HG03520 (cell line): ENCODE results near the gene AZIN2.
"Not testable (repeated sequence)": the region's sequence is repeated elsewhere in the genome, so short reads cannot be mapped to it uniquely, and the experiment has no call there.

Experiments
- ATAC-seq: cut with Tn5 transposase; IDR thresholded peaks from one replicate; pipeline ENCODE4 v1.9.1; 2021; ENCODE audit warnings: mild to moderate bottlenecking, moderate library complexity; ENCODE audit not compliant: unreplicated experiment

Gene AZIN2

DNA sequence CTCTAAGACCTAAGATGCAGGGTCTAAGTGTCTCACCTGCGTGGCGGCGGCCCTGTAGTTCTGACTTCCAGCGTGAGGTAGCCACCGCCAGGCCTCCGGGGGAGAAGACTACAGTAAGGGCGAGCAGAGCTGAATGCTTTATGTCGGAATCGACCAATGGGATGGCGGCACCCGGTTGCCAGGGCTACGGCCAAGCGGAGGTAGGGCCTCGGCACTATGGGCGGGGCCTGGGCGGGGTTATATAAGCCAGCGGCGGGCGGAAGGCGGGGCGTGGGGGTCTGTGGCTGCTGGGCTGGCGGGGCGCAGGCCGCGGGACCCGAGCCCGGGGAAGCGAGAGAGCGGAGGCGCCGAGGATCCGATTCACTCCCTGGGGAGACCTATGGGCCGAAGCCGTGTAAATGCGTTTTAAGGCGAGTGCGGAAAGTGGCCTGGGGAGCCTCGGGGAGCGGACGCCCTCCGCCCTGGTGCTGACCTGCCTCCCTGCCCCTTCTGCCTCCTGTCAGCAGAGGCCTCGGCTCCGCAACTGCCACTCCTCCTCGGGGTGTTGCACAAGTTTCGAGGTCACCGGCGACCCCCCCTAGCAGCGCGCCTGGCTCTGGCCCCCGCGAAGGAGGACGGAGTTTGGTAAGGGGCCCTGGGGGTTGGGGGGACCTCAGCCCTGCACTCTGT is at the start of gene AZIN2:
TSS of gene AZIN2 (plus strand) at position 269 of the 669 bp plus-strand sequence. CDS start 1,097 bp downstream, outside the sequence.
- peak; percentile 93 for ATAC-seq

DNA sequence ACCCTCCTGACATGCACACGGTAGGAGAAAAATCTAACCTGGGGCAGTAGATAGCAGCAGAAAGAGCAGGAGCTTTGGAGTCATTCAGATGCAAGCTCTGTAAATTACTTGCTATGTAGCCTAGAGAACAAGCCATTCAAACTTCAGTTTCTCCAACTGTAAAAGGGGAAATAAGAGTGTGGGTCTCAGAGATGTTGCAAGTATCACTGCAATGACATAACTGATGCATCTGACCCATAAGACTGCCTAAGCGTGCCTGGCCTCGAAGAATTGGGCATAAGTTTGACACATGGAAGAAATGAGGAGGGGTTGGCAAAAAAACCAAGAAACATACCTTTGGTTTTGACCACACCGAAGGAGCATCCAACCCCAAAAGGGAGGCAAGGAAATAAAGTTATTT is 49.4 kb upstream of the AZIN2 start:
- no peak for ATAC-seq

DNA sequence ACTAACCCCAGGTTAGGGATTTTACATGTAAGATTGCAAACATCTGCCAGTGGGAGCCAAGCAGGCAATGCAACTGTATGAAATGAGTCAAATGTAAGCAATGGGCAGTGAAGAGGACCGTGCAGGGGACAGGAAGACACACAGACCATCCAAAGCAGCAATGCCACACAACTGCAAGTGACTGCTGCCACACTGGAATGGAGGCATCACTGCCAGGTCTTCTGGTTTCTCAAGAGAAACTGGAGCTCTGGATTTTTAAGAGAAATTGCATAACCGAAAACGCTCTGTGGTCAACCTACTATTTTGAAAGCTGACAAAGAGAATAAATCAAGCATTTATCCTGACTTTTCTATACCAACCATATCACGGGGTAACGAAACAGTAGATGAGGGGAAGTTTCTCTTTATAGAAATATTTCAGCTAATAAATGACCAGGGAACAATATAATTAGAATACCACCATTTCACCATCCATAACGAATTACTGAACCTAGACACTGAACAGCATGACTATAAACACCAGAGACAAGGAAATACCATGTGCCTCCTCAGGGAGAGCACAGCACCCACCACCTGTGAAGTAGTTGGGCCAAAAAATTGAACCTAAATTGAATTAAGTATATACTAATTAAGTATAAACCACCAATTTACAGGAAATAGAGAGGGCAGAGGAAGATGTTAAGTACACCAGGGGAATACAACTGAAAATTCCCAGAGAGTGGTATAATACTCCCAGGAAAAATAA is 48.7 kb upstream of the AZIN2 start:
- no peak for ATAC-seq

DNA sequence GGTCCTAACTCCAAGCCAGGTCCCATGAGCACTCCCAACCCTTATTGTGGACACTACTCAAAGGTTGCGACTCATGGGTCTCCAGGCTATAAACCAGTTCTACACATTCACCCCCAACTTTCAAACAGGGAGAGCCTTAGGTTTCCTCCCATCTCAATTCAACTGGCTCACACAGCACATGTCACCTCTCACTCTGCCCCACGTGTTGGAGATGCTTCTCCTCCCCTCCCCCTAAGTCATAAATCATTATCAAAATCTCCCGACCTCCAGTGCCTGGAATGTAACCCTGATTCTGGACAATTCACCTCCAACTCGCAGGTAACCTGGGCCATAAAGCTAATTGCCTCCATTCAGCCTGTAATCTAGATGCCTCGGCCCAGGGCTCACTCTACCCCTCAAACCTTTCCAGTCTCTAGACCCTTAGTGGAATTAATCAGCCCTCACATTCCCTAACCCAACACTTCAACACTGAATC is 44.9 kb upstream of the AZIN2 start:
- ATAC-seq, result no peak

DNA sequence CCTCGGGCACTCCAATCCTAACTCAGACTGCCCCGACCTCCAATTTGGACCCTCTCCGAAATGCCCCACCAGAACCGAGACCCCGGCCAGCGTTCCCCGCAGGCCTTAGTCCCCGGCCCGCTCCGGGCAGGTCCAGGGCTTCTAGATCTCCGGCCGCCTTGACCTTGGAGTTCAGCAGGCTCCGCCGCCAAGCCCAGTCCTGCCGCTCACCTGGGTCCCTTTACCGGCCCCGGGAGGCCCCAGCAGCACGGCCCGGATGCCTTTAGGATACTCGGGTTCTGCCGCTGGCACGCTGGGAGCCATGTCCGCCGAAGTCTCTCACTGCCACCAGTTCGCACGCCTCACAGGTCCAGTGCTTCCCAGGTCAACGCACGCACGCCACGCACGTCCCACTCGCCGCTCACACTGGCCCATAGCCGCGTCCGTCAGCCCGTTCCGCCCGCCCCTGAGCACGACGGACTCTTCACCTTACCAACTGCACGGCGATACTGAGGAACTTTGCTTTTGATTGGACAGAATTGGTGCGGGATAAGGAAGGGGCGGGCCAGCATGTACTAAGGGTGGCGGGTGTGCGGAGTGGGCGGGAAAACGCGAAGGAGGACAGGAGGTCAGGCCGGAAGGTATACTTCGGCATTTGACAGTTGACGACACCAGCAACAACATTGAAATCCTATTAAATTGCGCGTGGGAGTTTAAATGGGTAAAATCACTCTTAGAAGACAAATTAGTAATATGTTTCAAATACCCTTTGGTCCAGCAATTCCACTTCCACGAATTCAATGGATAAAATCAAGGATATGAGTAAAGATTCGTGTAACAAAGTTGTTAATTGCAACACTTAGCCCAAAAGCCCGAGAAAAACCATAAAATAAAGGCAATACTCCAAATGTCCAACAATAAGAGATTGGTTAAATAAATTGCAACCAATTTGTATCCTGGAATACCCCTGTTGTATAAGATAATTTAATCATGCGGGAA is 44.1 kb upstream of the AZIN2 start, which contains the start of gene AK2:
TSS of gene AK2 (minus strand) at position 358 of the 978 bp plus-strand sequence. CDS start at position 303, 55 bp downstream.
- ATAC-seq, result peak; percentile 97

DNA sequence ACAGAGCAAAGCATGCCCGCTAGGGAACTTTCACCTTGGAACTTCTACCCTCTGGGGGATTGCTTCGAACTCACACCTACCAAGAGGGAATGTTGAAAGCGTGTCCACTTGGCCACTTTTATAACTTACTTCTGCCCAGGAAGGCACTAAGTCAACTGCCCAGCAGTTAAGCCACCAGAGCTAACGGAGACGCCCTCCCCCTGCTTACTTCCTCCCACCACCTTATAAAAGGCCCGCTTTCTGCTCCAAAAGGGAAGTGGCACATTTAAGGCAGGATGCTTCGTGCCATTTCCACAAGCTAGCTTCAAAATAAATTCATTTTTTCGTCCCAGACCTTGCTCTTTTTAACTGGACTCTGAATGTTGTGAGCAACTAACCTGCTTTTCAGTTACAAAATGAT is 41.1 kb upstream of the AZIN2 start:
- ATAC-seq, result no peak

DNA sequence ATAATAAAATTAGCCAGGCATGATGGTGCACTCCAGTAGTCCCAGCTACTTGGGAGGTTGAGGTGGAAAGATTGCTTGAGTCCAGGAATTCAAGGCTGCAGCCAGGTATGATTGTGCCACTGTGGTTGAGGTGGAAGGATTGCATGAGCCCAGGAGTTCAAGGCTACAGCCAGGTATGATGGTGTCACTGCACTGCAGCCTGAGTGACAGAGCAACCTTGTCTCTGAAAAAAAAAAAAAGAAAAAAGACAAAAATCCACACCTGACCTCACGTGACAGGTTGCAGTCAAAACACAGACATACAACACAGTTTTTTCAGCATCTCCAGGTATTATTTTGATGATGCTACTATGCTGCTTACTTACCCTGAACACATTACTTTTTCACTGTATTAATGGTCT is 39.9 kb upstream of the AZIN2 start:
- ATAC-seq, result no peak

DNA sequence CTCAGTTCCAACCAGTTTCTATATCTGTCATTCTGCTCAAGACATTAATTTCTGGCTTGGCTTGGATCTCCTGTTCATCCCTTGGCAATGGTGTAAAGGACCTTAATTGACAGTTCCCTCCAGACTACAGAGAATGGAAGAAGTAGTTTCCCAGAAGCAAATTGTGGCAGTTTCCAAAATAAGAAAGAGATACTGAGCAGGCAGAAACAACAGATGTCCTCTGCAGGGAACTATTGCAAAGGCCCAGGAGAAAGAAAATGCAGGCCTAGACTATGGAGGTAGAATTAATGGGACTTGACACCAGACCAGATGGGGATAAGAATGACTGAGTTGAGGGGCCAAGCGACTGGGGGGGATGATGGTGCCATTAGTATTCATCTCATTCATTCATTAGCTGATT is 38.1 kb upstream of the AZIN2 start:
- ATAC-seq, result no peak

DNA sequence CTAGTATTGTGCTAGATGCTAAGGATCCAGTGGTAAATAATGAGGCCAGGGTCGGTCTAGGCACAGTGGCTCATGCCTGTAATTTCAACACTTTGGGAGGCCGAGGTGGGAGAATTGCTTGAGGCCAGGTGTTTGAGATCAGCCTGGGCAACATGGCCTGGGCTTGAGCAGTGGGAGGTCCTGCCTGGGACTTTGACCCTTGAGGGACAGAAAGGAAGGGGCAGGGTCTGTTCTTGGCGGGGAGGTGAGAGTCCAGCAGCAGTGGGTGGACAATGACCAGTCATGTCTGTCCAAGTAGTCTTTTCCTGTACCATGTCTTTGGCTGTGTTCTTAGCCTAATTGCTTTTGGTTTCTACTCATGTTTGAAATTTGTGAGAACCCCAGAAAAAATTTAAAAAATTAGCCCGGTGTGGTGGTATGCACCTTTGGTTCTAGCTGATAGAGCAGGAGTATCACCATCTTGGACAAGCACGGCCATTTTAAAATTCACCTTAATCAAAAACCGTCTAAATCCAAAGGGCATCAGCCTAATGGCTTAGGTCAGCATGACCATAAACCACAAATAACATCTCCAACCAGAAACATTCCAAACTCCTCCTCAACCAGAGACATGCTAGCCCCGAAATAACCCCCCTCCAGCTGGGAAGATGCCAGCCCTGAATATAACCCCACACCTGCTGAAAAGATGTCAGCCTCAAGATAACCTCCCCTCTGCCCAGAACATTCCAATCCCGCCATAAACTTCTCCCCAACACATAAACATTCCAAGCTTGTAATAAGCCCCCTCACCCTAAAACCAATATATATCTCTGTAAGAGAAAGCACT is 37.5 kb upstream of the AZIN2 start:
- no peak for ATAC-seq

DNA sequence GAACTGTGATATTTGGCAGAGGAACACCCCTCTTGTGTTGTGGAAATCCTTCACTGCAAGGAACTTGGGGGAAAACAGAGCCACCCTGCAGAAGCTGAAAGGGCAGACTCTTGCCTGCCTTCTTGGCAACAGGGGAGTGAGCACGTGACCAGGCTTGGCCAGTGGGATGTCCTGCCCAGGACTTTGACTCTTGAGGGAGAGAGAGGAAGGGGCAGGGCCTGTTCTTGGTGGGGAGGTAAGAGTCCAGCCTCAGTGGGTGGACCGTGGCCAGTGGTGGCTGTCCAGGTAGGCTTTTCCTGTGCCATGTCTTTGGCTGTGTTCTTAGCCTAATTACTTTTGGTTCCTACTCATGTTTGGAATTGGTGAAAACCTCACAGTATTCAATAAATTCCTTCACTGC is 35.7 kb upstream of the AZIN2 start:
- ATAC-seq, result no peak

DNA sequence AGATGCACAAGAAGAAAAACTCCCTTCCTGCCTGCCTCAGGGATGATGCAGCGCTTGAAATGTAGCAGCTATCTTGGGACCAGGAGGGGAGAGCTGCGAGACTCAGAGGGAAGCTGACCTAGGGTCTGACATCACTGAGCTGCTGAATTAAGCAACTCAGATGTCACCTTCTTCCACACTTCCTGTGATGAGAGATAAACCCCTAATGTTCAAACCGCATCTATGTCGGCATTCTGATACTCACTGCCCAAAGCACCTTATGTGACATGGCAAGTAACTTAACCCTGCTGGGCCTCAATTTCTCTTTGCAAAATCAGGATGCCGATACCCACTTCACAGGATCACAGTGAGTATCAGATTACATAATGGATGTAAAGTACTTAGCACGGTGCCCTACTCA is 35.1 kb upstream of the AZIN2 start:
- no peak for ATAC-seq

DNA sequence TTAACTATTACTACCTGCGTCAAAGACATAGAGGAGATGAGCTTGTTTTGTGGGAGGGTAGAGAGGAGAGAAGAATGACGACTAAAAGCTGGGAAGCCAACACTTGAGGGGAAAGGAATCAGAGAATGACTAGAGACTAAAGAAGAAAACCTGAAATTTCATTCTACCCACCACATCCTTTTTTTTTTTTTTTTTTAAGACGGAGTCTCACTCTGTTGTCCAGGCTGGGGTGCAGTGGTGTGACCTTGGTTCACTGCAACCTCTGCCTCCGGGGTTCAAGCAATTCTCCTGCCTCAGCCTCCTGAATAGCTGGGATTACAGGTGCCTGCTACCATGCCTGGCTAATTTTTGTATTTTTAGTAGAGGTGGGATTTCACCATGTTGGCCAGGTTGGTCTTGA is 34.7 kb upstream of the AZIN2 start:
- not testable (repeated sequence) for ATAC-seq

DNA sequence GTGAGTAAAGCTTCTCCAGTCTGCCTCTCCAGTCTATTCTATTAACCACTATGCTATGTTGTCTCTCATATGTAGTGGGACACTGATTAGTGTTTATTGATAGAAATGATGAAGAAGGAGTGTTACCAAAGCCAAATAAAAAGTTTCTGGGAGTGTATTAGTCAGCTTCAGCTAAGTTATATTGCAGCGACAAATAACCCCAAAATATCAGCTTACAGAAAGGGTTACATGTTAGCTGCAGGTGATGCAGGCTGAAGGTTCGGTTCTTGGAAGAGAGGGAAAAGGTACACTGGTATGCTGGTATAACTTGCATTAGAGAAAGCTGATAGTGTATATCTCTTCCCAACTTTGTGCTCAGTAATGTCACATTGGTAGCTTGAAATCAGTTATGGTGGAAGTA is 33.7 kb upstream of the AZIN2 start:
- no peak for ATAC-seq

DNA sequence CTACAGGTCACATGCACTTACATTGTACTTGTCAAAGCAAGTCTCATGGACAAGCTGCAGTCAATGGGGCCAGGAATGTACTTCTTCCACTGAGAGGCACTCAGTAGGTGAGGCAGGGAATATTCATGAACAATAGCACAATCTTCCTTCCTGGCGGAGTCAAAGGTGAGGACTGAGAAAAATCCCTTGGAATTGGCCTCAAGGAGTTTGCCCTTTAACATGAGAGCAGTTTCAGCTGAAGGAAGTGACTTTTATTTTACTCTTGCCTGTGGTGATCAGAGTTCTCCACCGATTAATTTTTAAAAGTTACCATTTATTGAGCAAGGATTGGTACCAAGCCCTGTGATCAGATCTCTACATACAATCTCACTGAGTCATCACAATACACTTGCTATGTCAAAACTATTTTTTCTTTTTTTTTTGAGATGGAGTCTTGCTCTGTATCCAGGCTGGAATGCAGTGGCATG is 33.1 kb upstream of the AZIN2 start:
- no peak for ATAC-seq

DNA sequence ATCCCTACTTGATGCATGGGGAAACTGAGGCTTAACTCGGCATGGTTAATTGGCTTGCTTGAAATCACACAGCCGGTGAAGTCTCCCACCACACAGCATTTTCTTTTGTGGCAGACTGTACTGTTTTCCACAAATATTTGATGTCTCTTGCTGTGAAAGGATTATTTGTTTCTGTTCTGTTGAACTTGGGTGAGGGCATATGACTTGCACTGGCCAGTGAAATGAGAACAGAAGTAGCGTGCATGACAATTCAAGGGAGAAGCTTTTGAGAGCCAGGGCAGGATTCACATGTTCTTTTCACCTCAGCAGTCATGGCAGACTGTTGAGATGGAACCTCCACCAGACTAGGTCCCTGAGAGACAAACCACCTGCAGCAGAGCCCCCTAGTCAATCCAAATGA is 32.5 kb upstream of the AZIN2 start:
- no peak for ATAC-seq

DNA sequence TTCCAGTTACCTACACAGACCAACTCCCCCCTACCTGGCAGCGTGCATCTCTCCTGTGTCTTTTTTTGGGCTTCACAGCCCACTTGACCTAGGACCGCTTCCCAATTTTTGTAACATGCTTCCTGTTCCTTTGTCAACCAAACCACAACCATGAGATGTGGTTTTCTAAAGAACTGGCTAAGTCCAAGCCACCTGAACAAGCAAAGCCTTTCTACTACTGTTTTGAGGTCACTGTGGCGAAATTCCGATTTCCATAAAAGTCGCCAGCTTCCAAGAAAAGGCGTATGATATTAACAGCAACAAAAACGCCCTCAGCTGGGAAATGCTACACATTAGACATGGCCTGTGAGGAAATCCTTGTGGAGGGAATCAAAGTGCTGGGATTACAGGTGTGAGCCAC is 31.6 kb upstream of the AZIN2 start:
- no peak for ATAC-seq

DNA sequence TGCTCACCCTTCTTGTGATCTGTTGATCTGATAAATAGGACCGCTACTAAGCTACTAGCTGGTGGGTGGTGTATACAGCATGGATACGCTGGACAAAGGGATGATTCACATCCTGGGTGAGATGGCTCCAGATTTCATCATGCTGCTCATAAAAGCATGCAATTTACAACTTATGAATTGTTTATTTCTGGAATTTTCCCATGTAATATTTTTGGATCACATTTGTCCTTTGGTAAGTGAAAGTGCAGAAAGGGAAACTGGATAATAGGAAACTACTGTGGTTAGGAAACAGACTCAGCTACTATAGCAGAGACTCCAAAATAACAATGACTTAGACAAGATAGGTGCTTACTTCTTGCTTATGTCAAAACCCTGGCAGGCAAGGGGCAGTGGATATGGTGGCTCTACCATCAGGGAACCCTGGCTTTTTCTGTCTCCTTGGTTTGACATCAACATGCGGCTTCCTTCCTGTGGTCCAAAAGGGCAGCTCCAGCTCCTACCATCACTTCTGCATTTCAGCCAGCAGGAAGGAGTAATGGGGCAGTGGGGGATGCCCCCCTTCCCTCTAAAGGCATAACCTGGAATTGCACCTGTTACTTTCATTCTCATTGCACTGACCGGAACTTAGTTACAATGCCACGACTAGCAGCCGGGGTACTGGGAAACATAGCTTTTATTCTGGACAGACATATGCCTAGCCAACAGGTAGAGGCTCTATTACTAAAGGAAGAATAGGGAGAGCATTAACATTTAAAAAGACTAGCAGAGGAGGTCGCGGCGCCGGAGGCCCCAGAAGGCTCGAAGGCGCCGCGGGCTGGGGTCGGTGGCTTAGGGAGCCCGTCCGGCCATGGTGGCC is 30.5 kb upstream of the AZIN2 start:
- ATAC-seq, result no peak

DNA sequence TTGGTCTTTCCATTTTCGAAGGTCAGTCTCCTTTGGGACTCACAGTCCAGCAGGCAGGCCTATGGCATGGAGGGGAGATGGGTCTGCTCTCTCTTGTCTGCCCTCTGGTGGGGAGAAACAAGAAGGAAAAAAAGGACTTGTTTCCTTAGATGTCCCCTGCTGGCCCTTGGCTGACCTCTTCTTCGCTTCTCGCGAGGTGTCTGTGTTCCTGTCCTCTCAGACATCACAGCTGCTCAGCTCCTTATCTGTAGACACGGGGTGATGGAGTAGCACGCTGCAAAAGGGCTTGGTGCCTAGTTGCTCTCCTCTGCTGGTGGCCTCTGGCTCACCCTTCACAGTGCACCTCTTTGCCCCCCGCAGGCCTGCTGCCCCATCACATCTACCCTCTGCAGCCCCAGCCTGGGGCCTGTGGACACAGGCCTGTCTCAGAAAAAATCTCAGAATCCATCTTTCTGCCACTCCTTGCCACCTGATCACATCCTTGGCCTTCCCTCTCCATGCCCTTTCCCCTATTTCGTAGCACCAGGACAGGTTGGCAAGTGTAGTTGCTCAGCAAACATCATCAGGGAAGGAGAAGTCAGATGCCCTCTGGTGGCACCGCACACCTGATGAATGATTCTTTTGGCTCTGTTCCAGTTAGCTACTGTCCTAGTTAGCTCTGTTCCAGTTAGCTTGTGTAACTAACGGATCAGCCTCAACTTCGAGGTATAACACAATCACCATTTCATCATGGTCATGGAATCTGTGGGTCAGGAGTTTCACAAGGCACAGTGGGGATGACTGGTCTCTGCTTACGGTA is 25.5 kb upstream of the AZIN2 start:
- ATAC-seq, result no peak
